ENCODE measurements around the gene TMEM115. TPM values are rescaled to one million over a fixed set of nuclear protein-coding genes. Genes with fewer than 3 reads are reported as not detected.

The TMEM115 gene
- total and polyA plus RNA-seq, 8 donors = 13.8 to 29.2 (median 16.8) TPM

GRCh38 chr3:50347187-50347813 is 12.0 kb downstream of the TMEM115 start:
- peak; percentile 25 to 49 (median 36) for TF ChIP-seq CTCF (IDR thresholded peaks at IDR 0.05)
- Histone ChIP-seq H3K27ac (no peak overlapping the region), H3K4me3 (no peak overlapping the region), H3K9me3 (no peaks in the 10 kb centered on the region), H3K4me1 (peaks cover 0 to 22% (median 7%) of the 10 kb centered on the region in 3 donors), H3K36me3 (peaks cover 0 to 9% (median 0%) of the 10 kb centered on the region in 3 donors), H3K27me3 (no peaks in the 10 kb centered on the region)
- ATAC-seq = peak in 3 of 4 donors; percentile 7 to 15 (median 12)
- 26 to 30% methylated on average over 12 to 14 of the region's 14 CpGs for WGBS, 2 donors
- peak; percentile 37 for FAIRE-seq
- peak in 4 of 6 donors; percentile 70 to 84 (median 80) for DNase-seq
- intact Hi-C loops (cut with DNase I) = loop anchor here in 2 of 3 donors (5.0 to 10.0 kb wide), 2 partner anchors 195 to 208 kb away; no protein-coding TSS in a partner anchor

GRCh38 chr3:50345586-50346234 is 13.6 kb downstream of the TMEM115 start, which contains the start of gene ZMYND10:
ZMYND10 (minus strand) TSS chr3:50345732; CDS start chr3:50345579, 153 bp downstream.
- peak in 2 of 6 donors; percentile 59 to 75 for DNase-seq
- no peak for FAIRE-seq
- ATAC-seq = peak in 2 of 4 donors; percentile 10 to 20
- peak within 1 kb of the TSS in 2 of 4 donors; percentile 14 to 27 for H3K4me3 ChIP-seq
- WGBS, 2 donors = 25 to 30% methylated on average over 45 of the region's 45 CpGs
- H3K4me1 ChIP-seq = peaks cover 0 to 12% (median 7%) of the 10 kb centered on the region in 3 donors
- no peak for TF ChIP-seq CTCF (IDR thresholded peaks at IDR 0.05)
- intact Hi-C loops (cut with DNase I) = loop anchor here in 2 of 3 donors (5.0 to 10.0 kb wide), 2 partner anchors 197 to 209 kb away; no protein-coding TSS in a partner anchor
- no peaks in the 10 kb centered on the region for H3K27me3 ChIP-seq
- peaks cover 0 to 9% (median 0%) of the 10 kb centered on the region in 3 donors for H3K36me3 ChIP-seq
- no peaks in the 10 kb centered on the region for H3K9me3 ChIP-seq
- H3K27ac ChIP-seq = no peak within 1 kb of the TSS

- no peak for DNase-seq
- H3K36me3 ChIP-seq = peaks cover 0 to 9% (median 0%) of the 10 kb centered on the region in 3 donors
- H3K4me1 ChIP-seq = peaks cover 0 to 12% (median 7%) of the 10 kb centered on the region in 3 donors
- no peak overlapping the region for H3K27ac ChIP-seq
- no peak for FAIRE-seq
- no peaks in the 10 kb centered on the region for H3K27me3 ChIP-seq
- H3K4me3 ChIP-seq = peak overlapping the region in 2 of 4 donors; percentile 14 to 27
- no peaks in the 10 kb centered on the region for H3K9me3 ChIP-seq
- intact Hi-C loops (cut with DNase I) = loop anchor here in 2 of 3 donors (5.0 to 10.0 kb wide), 2 partner anchors 197 to 210 kb away; no protein-coding TSS in a partner anchor
- TF ChIP-seq CTCF (IDR thresholded peaks at IDR 0.05) = no peak
- no peak for ATAC-seq
- 75 to 86% methylated on average over 8 of the region's 8 CpGs for WGBS, 2 donors
Observed at GRCh38 chr3:50345008-50345407, 14.3 kb downstream of the TMEM115 start.

- no peak for TF ChIP-seq CTCF (IDR thresholded peaks at IDR 0.05)
- no peaks in the 10 kb centered on the region for H3K27me3 ChIP-seq
- peaks cover 0 to 7% (median 0%) of the 10 kb centered on the region in 3 donors for H3K36me3 ChIP-seq
- no peaks in the 10 kb centered on the region for H3K9me3 ChIP-seq
- H3K4me1 ChIP-seq = peaks cover 0 to 10% (median 7%) of the 10 kb centered on the region in 3 donors
- FAIRE-seq (no peak), ATAC-seq (no peak), DNase-seq (no peak)
- intact Hi-C loops (cut with DNase I) = loop anchor here in 1 of 3 donors (10.0 kb wide), 1 partner anchor 212 kb away; no protein-coding TSS in a partner anchor
- H3K27ac ChIP-seq = no peak overlapping the region
- no peak overlapping the region for H3K4me3 ChIP-seq
- 83 to 85% methylated on average over 13 of the region's 13 CpGs for WGBS, 2 donors
Observed at GRCh38 chr3:50342813-50343633, 16.3 kb downstream of the TMEM115 start.
